NCI-H69 (cell line): ENCODE data around the gene HP.
"Not testable (repeated sequence)": the region's sequence is repeated elsewhere in the genome, so short reads cannot be mapped to it uniquely, and the experiment has no call there.

ENCODE experiments used
- DNase-seq: peaks from one replicate; lab custom pipeline; 2025; lab: John Stamatoyannopoulos, UW

The HP gene, protein sequence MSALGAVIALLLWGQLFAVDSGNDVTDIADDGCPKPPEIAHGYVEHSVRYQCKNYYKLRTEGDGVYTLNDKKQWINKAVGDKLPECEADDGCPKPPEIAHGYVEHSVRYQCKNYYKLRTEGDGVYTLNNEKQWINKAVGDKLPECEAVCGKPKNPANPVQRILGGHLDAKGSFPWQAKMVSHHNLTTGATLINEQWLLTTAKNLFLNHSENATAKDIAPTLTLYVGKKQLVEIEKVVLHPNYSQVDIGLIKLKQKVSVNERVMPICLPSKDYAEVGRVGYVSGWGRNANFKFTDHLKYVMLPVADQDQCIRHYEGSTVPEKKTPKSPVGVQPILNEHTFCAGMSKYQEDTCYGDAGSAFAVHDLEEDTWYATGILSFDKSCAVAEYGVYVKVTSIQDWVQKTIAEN

GRCh38 chr16:72054254-72054847 is at the start of gene HP:
HP (plus strand) TSS chr16:72054505; CDS start chr16:72054653, 148 bp downstream.
- DNase-seq: not testable (repeated sequence)

- DNase-seq: not testable (repeated sequence)
These were observed 46.3 kb upstream of the HP start for GRCh38 chr16:72008065-72008423.

- DNase-seq: peak; percentile 97
These were observed 45.7 kb upstream of the HP start, which contains the start of gene DHODH for GRCh38 chr16:72008424-72009216. DHODH (plus strand) TSS chr16:72008744; CDS start chr16:72008765, 21 bp downstream.

DNA sequence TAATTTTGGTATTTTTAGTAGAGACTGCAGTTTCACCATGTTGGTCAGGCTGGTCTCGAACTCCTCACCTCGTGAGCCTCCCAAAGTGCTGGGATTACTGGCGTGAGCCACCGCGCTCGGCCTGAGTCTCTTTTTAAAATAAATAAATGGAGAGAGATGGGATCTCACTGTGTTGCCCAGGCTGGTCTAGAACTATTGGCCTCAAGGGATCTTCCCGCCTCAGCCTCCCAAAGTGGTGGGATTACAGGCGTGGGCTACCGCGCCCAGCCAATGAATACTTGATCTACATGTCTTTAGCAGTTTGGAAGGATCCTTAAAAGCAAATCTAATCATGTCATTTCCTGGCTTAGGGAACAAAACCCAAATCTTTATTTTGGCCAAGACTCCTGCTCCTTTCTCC is 44.5 kb upstream of the HP start:
- no peak for DNase-seq

DNA sequence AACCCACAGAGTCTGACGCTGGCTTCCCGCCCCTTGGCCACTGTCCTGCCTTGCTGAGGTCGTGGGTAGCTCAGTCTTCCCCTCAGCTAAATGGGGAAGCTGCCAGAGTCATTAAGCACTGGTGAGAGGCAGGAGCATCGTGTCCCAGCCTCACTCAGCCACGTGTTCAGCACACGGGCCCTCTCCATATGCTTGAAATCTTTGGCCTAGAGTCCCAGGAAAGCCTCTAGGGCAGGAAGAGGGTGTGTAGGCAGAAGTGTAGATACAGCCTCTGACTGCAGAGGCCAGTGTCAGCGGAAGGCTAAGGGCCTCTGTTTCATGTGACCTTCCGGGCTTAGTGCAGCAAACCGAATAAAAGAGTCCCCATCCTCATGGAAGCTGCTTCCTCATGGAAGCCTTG is 41.7 kb upstream of the HP start:
- DNase-seq: no peak

- DNase-seq: no peak
These were observed 40.9 kb upstream of the HP start for GRCh38 chr16:72013389-72013788.

DNA sequence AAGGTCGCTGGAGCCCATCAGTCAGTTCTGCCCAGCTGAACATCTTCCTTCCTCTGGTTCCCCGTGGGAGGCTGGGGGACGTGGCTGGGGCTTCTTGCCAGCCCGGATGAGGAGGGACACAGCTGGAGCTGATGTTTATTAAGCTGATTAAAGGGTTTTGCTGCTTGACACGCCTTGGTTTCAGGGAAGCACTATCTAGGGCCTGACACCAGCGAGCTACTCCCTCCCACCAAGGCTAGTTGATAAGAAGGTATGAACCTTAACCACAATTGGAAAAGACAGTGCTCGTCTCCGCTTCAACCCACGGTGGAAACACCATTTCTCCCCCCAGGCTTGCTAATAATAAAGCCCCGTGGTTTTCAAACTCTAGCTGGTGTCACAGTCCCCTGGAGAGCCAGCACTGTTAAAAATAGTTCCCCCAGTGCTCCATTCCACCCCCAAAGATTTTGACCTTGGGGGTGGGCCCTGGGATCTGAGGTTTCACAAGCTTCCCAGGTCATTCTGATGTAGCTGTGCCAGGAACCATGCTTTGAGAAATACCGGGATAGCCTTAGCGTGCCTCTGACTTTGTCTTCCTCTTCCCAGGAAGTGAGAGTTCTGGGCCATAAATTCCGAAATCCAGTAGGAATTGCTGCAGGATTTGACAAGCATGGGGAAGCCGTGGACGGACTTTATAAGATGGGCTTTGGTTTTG is 40.3 kb upstream of the HP start:
- no peak for DNase-seq

- DNase-seq: no peak
These were observed 39.6 kb upstream of the HP start for GRCh38 chr16:72014675-72015074.

GRCh38 chr16:72015124-72015523 is 39.2 kb upstream of the HP start:
- DNase-seq: no peak

- no peak for DNase-seq
These were observed 35.8 kb upstream of the HP start for GRCh38 chr16:72018470-72018869.

- no peak for DNase-seq
These were observed 33.3 kb upstream of the HP start for GRCh38 chr16:72021043-72021442.

DNA sequence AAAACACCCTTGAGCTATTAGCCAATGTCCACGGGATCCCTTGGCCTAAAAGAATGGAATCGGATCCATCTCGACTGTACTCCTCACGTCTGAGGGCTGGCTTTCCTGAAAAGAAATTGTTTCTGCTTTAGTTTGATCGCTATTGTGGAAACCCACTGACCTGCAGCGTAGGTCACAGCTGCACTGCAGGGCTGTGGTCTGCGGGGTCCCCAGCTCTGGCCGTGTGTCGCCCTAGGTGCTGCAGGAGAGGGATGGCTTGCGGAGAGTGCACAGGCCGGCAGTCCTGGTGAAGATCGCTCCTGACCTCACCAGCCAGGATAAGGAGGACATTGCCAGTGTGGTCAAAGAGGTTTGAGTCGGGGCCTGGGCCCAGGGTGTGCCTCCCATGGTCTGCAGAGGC is 32.2 kb upstream of the HP start:
- no peak for DNase-seq

DNA sequence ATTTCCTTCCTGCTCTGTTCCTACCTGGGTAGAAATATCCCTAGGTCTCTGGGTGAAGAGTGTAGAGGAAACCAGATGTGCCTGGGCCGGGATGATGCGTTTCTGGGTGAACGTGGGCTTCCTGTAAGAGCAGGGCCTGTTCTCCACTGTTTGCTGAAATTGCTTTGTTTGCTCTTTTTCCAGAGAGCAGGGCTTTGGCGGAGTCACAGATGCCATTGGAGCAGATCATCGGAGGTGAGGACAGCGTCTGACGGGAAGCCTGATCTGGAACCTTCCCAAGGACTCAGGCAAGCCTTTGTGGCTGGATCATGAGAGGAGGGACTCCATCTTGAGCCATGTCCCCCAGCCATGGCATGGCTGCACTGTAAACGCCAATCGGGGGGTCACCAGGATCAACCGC is 30.3 kb upstream of the HP start:
- no peak for DNase-seq

GRCh38 chr16:72024862-72025382 is 29.4 kb upstream of the HP start:
- no peak for DNase-seq

DNA sequence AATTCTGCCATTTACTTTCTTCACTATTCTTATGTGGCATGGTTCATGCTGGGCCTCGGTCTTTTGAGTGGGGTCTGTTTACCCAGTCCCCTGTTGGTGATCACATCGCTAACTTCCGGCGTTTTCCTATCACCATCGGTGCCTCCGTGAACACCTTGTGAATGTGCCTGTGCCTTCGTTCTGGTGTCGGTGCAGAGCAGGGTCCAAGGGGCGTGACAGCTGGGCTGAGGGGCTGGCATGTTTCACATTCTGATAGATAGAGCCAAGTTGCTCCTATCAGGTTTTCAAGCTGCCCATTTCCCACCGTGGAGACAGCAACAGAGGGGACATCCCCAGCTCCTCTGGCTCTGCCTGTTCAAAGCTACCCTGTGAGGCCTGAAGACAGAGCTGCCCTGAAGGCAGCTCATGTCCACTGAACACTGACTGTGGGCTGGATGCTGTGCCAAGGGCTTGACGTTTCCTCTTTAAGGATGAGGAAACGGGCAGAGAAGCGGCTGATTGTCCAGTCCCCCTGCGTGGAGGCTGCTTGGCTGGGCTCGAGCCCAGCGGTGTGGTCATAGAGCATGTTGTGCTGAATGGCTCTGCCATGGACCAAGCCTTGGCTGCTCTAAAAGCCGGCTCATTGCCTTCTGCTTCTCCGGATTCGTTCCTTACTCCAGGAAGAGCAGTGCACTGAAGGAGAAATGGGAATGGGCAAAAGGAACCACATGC is 28.7 kb upstream of the HP start:
- DNase-seq: no peak

GRCh38 chr16:72027669-72028378 is 26.5 kb upstream of the HP start:
- no peak for DNase-seq

- DNase-seq: no peak
These were observed 24.6 kb upstream of the HP start for GRCh38 chr16:72029567-72030271.

DNA sequence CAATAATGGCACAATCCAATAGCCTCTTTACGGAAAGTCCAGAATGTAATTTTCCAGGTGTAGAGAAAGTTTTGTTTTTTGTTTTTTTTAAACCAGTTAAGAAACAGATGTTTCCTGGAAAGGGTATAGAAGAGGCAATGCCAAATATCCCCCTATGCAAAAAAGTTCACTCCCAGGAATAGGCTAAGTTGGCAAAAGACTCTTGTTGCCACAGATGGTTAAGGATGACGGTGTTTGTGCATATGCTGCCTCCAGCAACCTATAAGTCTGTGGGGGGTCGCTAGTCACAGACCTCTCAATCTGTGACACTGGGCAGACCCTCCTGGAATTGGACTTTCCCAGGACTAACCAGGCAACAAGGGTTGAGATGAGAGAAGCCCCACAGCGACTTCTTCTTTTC is 20.9 kb upstream of the HP start:
- no peak for DNase-seq

- no peak for DNase-seq
These were observed 18.2 kb upstream of the HP start for GRCh38 chr16:72036098-72036497.

GRCh38 chr16:72042157-72042660 is 12.1 kb upstream of the HP start:
- DNase-seq: peak; percentile 81
